Stimulated activated CD4-positive, alpha-beta T cell treated with anti-CD3 and anti-CD28 coated beads, Interleukin-12 subunit alpha, Interleukin-12 subunit beta, amount 100 ng/mL, for 24 hours (primary cell): Measurements from ENCODE around the gene TSPAN7.

Experiments
- DNase-seq, 2 experiments: peaks; one replicate each; pipeline ENCODE4 v3.0.0-alpha.2; 2020; ENCODE audit warnings: low read depth in 2 of 2

Gene TSPAN7, protein sequence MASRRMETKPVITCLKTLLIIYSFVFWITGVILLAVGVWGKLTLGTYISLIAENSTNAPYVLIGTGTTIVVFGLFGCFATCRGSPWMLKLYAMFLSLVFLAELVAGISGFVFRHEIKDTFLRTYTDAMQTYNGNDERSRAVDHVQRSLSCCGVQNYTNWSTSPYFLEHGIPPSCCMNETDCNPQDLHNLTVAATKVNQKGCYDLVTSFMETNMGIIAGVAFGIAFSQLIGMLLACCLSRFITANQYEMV

GRCh38 chrX:38561126-38561868 is at the start of gene TSPAN7:
TSS of gene TSPAN7 (plus strand) at chrX:38561542. CDS start at chrX:38561547, 5 bp downstream.
- peak; percentile 57 to 68 for DNase-seq

GRCh38 chrX:38513112-38513742 is 48.1 kb upstream of the TSPAN7 start:
- no peak for DNase-seq

GRCh38 chrX:38514016-38514854 is 47.1 kb upstream of the TSPAN7 start:
- DNase-seq: no peak

DNA sequence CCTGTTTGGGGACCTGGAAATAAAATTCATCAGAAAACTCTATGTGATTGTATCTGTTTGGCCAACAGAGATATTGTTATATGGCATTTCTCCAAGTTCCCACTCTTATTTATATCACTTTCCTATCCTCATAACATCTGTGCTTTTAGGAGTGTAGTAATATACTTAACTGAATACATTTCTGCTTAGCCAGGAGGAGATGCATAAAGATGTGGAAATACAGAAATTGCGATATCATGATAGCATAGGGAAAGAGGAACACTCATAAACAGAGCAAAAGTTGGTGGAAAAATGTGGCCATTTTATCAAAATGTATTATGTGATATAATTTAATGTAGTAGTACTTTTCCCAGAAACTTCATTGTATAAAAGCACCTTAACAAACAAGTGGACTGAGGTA is 46.1 kb upstream of the TSPAN7 start:
- no peak for DNase-seq

- no peak for DNase-seq
Observed at GRCh38 chrX:38516196-38516774, 45.1 kb upstream of the TSPAN7 start.

DNA sequence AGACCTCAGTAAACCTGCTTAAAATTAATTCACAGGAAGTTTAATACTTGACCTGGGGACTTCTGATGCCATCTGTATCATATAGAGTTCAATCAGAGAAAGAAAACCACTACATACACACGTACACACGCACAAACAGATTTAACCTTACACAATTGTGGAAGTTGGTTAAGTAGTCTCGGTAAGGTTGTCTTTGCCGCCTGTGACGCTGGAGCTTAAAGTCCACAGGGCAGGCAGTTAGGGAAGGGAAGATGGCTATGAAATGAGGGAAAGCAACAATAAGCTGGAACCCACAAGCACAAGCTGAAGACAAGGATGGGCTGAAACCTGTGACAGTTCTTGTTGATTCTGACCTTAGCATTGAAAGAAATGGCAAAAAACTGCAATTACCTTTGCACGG is 41.7 kb upstream of the TSPAN7 start:
- DNase-seq: no peak

- no peak for DNase-seq
Observed at GRCh38 chrX:38538134-38538533, 23.2 kb upstream of the TSPAN7 start.

GRCh38 chrX:38539748-38540147 is 21.6 kb upstream of the TSPAN7 start:
- no peak for DNase-seq

- no peak for DNase-seq
Observed at GRCh38 chrX:38548508-38548907, 12.8 kb upstream of the TSPAN7 start.

- DNase-seq: no peak
Observed at GRCh38 chrX:38552721-38553120, 8.6 kb upstream of the TSPAN7 start.

GRCh38 chrX:38558686-38559085 is 2.7 kb upstream of the TSPAN7 start:
- DNase-seq: no peak

DNA sequence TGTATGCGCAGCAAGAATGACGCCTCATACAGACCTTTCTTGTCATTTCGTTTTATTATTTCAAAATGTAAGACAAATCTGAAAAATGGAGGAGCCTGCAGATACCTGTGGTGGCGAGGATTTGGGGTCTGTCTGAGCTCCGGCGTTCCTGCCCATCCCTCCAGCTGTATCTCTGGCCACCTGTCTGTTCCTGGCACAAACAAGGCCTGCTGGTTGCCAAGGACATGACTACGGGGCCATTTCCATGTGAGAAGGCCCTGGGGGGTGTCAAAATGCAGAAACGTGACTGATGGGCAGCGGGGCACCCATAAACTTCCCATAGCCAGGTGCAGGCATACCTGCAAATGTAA is 591 bp upstream of the TSPAN7 start:
- no peak for DNase-seq

GRCh38 chrX:38561951-38562719 is 793 bp downstream of the TSPAN7 start:
- DNase-seq: peak in 1 of 2 experiments; percentile 0

DNA sequence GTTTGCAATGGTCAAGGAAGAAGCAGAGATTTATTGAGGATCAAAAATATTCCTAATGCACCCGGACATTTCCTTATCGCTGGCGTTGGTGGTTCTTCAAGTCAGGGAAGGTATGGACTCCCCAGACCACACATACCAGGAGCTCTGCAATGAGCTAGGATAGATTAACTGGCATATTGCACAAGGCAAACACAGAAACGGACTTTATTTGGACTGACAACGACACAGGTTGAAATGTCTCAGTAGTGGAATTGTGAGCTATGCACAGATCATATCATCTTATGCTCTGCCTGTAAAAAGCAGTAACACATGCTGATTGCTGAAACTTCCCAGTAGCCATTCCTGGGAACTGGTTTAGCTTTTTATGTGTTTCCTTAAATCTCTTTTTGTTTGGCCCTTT is 1.7 kb downstream of the TSPAN7 start:
- no peak for DNase-seq

DNA sequence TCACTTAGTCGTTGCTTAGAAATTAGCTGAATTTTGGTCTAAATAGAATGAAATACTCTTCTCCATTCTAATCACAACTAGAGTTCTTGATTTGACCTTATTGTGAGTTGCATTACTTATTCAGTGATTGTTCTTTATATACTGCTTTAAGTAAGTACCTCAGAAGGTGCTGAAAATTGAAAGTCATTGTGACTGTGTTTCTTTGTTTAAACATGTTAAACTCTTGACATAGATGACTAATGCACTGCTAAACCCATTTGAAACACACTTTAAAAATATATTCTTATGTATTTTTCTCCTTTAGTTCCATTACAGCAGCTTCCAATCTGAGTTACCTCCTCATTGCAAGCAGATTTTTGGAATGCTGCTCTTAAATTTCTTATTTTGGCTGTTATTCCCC is 9.1 kb downstream of the TSPAN7 start:
- no peak for DNase-seq

DNA sequence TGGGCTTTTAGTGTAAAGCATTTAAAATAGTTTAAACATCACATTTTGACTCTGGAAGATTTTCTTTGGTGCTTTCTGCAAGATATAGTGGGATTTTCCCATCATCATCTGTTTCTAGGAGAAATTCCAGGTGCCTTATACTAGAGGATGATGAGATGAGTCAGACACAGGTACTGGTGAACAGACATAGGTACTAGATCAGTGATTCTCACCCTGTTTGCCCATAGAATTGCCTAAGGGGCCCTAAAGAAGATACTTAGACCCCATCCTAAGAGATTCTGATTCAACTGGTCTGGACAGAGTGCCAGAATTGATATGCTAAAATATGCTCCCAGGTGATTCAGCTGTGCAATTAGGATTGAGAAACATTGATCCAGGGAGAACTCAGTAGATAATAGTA is 9.7 kb downstream of the TSPAN7 start:
- no peak for DNase-seq

- no peak for DNase-seq
Observed at GRCh38 chrX:38574858-38575257, 13.5 kb downstream of the TSPAN7 start.

GRCh38 chrX:38575888-38576287 is 14.5 kb downstream of the TSPAN7 start:
- DNase-seq: no peak

- no peak for DNase-seq
Observed at GRCh38 chrX:38577738-38578137, 16.4 kb downstream of the TSPAN7 start.

DNA sequence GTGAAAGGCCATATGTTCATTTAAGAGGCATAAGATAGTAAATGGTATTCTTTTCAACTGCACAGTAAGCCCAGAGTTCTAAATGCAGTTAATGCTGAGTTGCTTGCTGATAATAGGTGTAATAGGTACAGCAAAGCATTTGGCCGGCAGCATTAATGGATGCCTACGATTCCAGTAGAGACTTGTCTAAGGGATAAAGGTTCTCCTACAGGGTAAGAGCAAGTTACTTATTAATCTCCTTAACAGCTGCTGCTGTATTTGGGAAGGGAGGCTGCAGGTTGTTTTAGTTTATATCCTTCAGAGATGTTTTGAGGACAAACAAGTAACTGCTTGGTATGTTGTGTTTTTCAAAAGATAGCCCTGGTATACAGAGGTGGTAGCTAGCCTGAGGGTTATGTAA is 16.8 kb downstream of the TSPAN7 start:
- no peak for DNase-seq

- DNase-seq: no peak
Observed at GRCh38 chrX:38583181-38583580, 21.8 kb downstream of the TSPAN7 start.
